HepG2 (cell line): ENCODE data around the gene AP4M1. TPM values are rescaled to one million over a fixed set of nuclear protein-coding genes. Genes with fewer than 3 reads are reported as not detected.

Experiments
- BORCS8-MEF2B ChIP-seq: sonication (generic); formaldehyde crosslinking; IDR thresholded peaks from 2 replicates; pipeline ENCODE4 v1.8.0; 2022; ENCODE audit warnings: mild to moderate bottlenecking, missing genetic modification reagents
- BRCA1 ChIP-seq: sonication (generic); formaldehyde crosslinking; IDR thresholded peaks from 2 replicates; pipeline ENCODE4 v1.4.0; 2020; ENCODE audit warnings: missing genetic modification reagents
- CBX2 ChIP-seq, 2 experiments: fragments of 200-600 bp in 1 of 2; sonication (generic); formaldehyde crosslinking in 1 of 2; IDR thresholded peaks; 2 replicates each; pipeline versions ENCODE4 v1.7.0 to v1.8.1; 2018 to 2022; ENCODE audit warnings: low read depth in 2 of 2, low read length in 1 of 2, mild to moderate bottlenecking in 1 of 2, missing genetic modification reagents in 1 of 2
- CHCHD3 ChIP-seq: sonication (generic); formaldehyde crosslinking; IDR thresholded peaks from 2 replicates; pipeline ENCODE4 v1.8.0; 2022; ENCODE audit warnings: mild to moderate bottlenecking, missing genetic modification reagents, moderate library complexity
- HNRNPUL1 ChIP-seq: fragments of 200-400 bp; formaldehyde crosslinking; IDR thresholded peaks from 2 replicates; pipeline ENCODE4 v1.6.1; 2017; ENCODE audit warnings: low read depth, mild to moderate bottlenecking, low read length, moderate library complexity
- ISL2 ChIP-seq: sonication (generic); formaldehyde crosslinking; IDR thresholded peaks from 2 replicates; pipeline ENCODE4 v1.5.0; 2020; ENCODE audit warnings: missing genetic modification reagents
- KLF6 ChIP-seq: IDR thresholded peaks from 2 replicates; pipeline ENCODE4 v1.8.0; 2016; ENCODE audit warnings: missing biosample characterization, missing genetic modification reagents
- MED13 ChIP-seq: sonication (generic); formaldehyde crosslinking; IDR thresholded peaks from 2 replicates; pipeline ENCODE4 v1.5.0; 2020; ENCODE audit warnings: missing genetic modification reagents
- NONO ChIP-seq, 2 experiments: fragments of 450-650 bp in 1 of 2; sonication (generic) in 1 of 2; formaldehyde crosslinking in 1 of 2; IDR thresholded peaks in 1 of 2; conservative IDR thresholded peaks in 1 of 2; 2 replicates each; pipeline versions ENCODE4 v1.6.1 to v1.8.0; 2017 to 2022; ENCODE audit warnings: mild to moderate bottlenecking in 1 of 2, missing genetic modification reagents in 1 of 2, moderate library complexity in 1 of 2
- NR2F6 ChIP-seq, 2 experiments: IDR thresholded peaks; 2 replicates each; pipeline ENCODE4 v1.6.1; 2016; ENCODE audit warnings: antibody characterized with exemption in 1 of 2, mild to moderate bottlenecking in 1 of 2
- NR3C1 ChIP-seq: sonication (generic); formaldehyde crosslinking; IDR thresholded peaks from 2 replicates; pipeline ENCODE4 v1.4.0; 2020; ENCODE audit warnings: missing genetic modification reagents
- PHF21A ChIP-seq: sonication (generic); formaldehyde crosslinking; IDR thresholded peaks from 2 replicates; pipeline ENCODE4 v1.5.0; 2020; ENCODE audit warnings: mild to moderate bottlenecking, missing genetic modification reagents
- SRSF9 ChIP-seq: fragments of 200-400 bp; formaldehyde crosslinking; IDR thresholded peaks from 2 replicates; pipeline ENCODE4 v1.6.1; 2018; ENCODE audit warnings: borderline replicate concordance, mild to moderate bottlenecking, low read depth, low read length; ENCODE audit not compliant: insufficient read depth, poor library complexity, severe bottlenecking
- TGIF2 ChIP-seq: IDR thresholded peaks from 2 replicates; pipeline ENCODE4 v1.6.1; 2016; ENCODE audit warnings: control low read depth, missing compliant biosample characterization
- WIZ ChIP-seq: sonication (generic); formaldehyde crosslinking; IDR thresholded peaks from 2 replicates; pipeline ENCODE4 v1.5.1; 2020; ENCODE audit warnings: mild to moderate bottlenecking, missing genetic modification reagents
- ZNF331 ChIP-seq: sonication (generic); formaldehyde crosslinking; IDR thresholded peaks from 2 replicates; pipeline ENCODE4 v1.4.0; 2020; ENCODE audit warnings: missing genetic modification reagents
- ZNF441 ChIP-seq: sonication (generic); formaldehyde crosslinking; IDR thresholded peaks from 2 replicates; pipeline ENCODE4 v1.7.0; 2021; ENCODE audit warnings: missing genetic modification reagents, borderline replicate concordance
- ZNF577 ChIP-seq: sonication (generic); formaldehyde crosslinking; IDR thresholded peaks from 2 replicates; pipeline ENCODE4 v1.4.0; 2020; ENCODE audit warnings: mild to moderate bottlenecking, low read depth, missing genetic modification reagents, borderline replicate concordance
- ZNF775 ChIP-seq: sonication (generic); formaldehyde crosslinking; IDR thresholded peaks from 2 replicates; pipeline ENCODE4 v1.4.0; 2020; ENCODE audit warnings: missing genetic modification reagents, mild to moderate bottlenecking, moderate library complexity, borderline replicate concordance
- ZSCAN22 ChIP-seq: sonication (generic); formaldehyde crosslinking; IDR thresholded peaks from 2 replicates; pipeline ENCODE4 v1.4.0; 2020; ENCODE audit warnings: mild to moderate bottlenecking, missing genetic modification reagents
- polyA plus RNA-seq, 8 experiments: library from polyadenylated mRNA; depleted of rRNA in 3 of 8; stranded (reverse) in 7 of 8; unstranded in 1 of 8; fragments of >200 nt; fragmentation: Illumina TruSeq in 4 of 8; extraction: Trizol in 4 of 8; gene quantifications; 2 replicates each; pipeline versions ENCODE4 v1.2.1 to v1.2.3, GENCODE V29; 2011 to 2016; ENCODE audit warnings: low read depth in 4 of 8, missing spikeins in 1 of 8, mixed read lengths in 1 of 8; ENCODE audit not compliant: insufficient read depth in 1 of 8
- total RNA-seq, 5 experiments: library from RNA; depleted of rRNA; stranded (reverse); fragments of >200 nt; fragmentation: Illumina TruSeq; extraction: Trizol; gene quantifications; 2 replicates each; pipeline ENCODE4 v1.2.3, GENCODE V29; 2016; ENCODE audit warnings: low read depth in 1 of 5
- TF ChIP-seq, protein P1 (sequence below): sonication (generic); formaldehyde crosslinking; IDR thresholded peaks from 2 replicates; pipeline ENCODE4 v1.8.0; 2022; ENCODE audit warnings: low read depth, missing genetic modification reagents
- TF ChIP-seq, protein P2 (sequence below): sonication (generic); formaldehyde crosslinking; IDR thresholded peaks from 2 replicates; pipeline ENCODE4 v1.5.0; 2020; ENCODE audit warnings: mild to moderate bottlenecking, missing genetic modification reagents
- TF ChIP-seq, protein P3 (sequence below): sonication (generic); formaldehyde crosslinking; IDR thresholded peaks from 2 replicates; pipeline ENCODE4 v1.5.0; 2020; ENCODE audit warnings: mild to moderate bottlenecking, missing genetic modification reagents, borderline replicate concordance

AP4M1 gene
- total and polyA plus RNA-seq, 2 of the 13 experiments (the other 11 are each of a cell fraction or from before 2014, with no cell fraction given): 6.3 to 9.7 TPM

DNA sequence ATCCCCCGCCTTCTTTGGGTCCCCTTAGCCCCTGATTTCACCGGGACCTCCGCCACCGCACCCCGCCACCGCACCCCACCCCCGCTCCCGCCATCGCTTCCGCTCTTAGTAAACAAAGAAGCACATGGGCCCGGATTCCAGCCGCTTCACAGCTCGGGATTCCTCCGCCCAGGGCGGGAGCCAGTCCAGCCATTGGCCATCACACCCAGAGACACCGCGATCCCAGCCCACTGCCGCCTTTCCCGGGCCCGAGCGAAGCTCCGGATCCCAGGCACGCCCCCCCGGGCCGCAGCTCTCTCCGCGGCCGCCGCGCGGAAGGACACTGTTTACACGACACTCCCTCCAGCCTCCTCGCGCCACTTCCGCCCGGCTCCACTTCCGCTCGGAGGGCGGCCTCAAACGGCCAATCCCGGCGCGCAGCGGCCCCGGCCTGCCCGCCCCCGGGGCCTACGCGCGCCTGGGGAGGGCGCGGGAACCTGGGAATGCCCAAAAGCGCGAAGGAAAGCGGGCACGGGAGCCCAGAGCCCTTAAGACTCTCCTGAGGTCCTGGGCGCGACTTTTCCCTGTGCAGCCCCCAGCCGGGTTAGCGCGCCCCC lies 925 bp upstream of the AP4M1 start (continued):
- TF ChIP-seq, protein P1, sequence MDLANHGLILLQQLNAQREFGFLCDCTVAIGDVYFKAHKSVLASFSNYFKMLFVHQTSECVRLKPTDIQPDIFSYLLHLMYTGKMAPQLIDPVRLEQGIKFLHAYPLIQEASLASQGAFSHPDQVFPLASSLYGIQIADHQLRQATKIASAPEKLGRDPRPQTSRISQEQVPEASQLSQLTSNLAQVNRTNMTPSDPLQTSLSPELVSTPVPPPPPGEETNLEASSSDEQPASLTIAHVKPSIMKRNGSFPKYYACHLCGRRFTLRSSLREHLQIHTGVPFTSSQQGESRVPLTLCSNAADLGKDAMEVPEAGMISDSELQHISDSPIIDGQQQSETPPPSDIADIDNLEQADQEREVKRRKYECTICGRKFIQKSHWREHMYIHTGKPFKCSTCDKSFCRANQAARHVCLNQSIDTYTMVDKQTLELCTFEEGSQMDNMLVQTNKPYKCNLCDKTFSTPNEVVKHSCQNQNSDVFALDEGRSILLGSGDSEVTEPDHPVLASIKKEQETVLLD: peak; percentile 93
- TF ChIP-seq BRCA1 (CRISPR knock-in tag) (no peak), ZNF331 (peak; percentile 83), NR2F6 (IDR thresholded peaks at IDR 0.05) (no peak), NR2F6 (CRISPR knock-in tag; IDR thresholded peaks at IDR 0.05) (0 out of 2 replicates have a peak, but pooled peaks have one; percentile 20), MED13 (CRISPR knock-in tag) (no peak; the same call in 1 of the 2 replicates), NR3C1 (CRISPR knock-in tag) (no peak), ZNF775 (no peak), HNRNPUL1 (peak; percentile 88), ZSCAN22 (peak; percentile 51; the same call in 1 of the 2 replicates), BORCS8-MEF2B (CRISPR knock-in tag) (peak; percentile 29; the same call in 1 of the 2 replicates), WIZ (CRISPR knock-in tag) (0 out of 2 replicates have a peak, but pooled peaks have one; percentile 60), PHF21A (CRISPR knock-in tag) (peak; percentile 93), CBX2 (IDR thresholded peaks at IDR 0.05; ENCODE audit: low read depth, low read length) (no peak), CBX2 (CRISPR knock-in tag; IDR thresholded peaks at IDR 0.05; ENCODE audit: low read depth) (no peak), CHCHD3 (CRISPR knock-in tag) (peak; percentile 70; the same call in 1 of the 2 replicates), NONO (IDR thresholded peaks at IDR 0.05) (no peak), NONO (CRISPR knock-in tag; conservative IDR thresholded peaks at IDR 0.05) (peak; percentile 16; the same call in 1 of the 2 replicates), ZNF441 (CRISPR knock-in tag) (peak; percentile 79; the same call in 1 of the 2 replicates), ZNF577 (CRISPR knock-in tag) (no peak), KLF6 (CRISPR knock-in tag) (peak; percentile 85), SRSF9 (no peak), ISL2 (CRISPR knock-in tag) (peak; percentile 68), TGIF2 (peak; percentile 90)
- TF ChIP-seq, protein P2, sequence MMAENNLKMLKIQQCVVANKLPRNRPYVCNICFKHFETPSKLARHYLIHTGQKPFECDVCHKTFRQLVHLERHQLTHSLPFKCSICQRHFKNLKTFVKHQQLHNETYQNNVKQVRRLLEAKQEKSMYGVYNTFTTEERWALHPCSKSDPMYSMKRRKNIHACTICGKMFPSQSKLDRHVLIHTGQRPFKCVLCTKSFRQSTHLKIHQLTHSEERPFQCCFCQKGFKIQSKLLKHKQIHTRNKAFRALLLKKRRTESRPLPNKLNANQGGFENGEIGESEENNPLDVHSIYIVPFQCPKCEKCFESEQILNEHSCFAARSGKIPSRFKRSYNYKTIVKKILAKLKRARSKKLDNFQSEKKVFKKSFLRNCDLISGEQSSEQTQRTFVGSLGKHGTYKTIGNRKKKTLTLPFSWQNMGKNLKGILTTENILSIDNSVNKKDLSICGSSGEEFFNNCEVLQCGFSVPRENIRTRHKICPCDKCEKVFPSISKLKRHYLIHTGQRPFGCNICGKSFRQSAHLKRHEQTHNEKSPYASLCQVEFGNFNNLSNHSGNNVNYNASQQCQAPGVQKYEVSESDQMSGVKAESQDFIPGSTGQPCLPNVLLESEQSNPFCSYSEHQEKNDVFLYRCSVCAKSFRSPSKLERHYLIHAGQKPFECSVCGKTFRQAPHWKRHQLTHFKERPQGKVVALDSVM (CRISPR knock-in tag): peak; percentile 62
- TF ChIP-seq, protein P3, sequence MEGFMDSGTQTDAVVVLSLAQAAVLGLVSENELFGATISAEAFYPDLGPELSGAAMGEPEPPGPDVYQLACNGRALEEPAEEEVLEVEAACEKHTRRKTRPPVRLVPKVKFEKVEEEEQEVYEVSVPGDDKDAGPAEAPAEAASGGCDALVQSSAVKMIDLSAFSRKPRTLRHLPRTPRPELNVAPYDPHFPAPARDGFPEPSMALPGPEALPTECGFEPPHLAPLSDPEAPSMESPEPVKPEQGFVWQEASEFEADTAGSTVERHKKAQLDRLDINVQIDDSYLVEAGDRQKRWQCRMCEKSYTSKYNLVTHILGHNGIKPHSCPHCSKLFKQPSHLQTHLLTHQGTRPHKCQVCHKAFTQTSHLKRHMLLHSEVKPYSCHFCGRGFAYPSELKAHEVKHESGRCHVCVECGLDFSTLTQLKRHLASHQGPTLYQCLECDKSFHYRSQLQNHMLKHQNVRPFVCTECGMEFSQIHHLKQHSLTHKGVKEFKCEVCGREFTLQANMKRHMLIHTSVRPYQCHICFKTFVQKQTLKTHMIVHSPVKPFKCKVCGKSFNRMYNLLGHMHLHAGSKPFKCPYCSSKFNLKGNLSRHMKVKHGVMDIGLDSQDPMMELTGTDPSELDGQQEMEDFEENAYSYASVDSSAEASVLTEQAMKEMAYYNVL (CRISPR knock-in tag): peak; percentile 38; the same call in 1 of the 2 replicates
